BLaER1 (cell line): Measurements from ENCODE around the gene EDN2.

Experiments used
- H3K27ac ChIP-seq: shearing (Covaris generic); formaldehyde crosslinking; 2 replicates; pipeline ENCODE4 v1.8.1; 2022
- H3K27me3 ChIP-seq: shearing (Covaris generic); formaldehyde crosslinking; 2 replicates; pipeline ENCODE4 v1.8.1; 2022
- H3K36me3 ChIP-seq: shearing (Covaris generic); formaldehyde crosslinking; 2 replicates; pipeline ENCODE4 v1.8.1; 2022
- H3K4me1 ChIP-seq: shearing (Covaris generic); formaldehyde crosslinking; 2 replicates; pipeline ENCODE4 v1.8.1; 2022
- H3K4me2 ChIP-seq: shearing (Covaris generic); formaldehyde crosslinking; 2 replicates; pipeline ENCODE4 v1.8.1; 2022
- H3K4me3 ChIP-seq: shearing (Covaris generic); formaldehyde crosslinking; 2 replicates; pipeline ENCODE4 v1.8.1; 2022
- H3K9ac ChIP-seq: shearing (Covaris generic); formaldehyde crosslinking; 2 replicates; pipeline ENCODE4 v1.8.1; 2022
- H3K9me3 ChIP-seq: shearing (Covaris generic); formaldehyde crosslinking; 2 replicates; pipeline ENCODE4 v1.8.1; 2022
- H4K20me1 ChIP-seq: shearing (Covaris generic); formaldehyde crosslinking; 2 replicates; pipeline ENCODE4 v1.8.1; 2022
- Cebpa-rat ChIP-seq: shearing (Covaris generic); IDR thresholded peaks from 2 replicates; pipeline ENCODE4 v1.8.1; 2022

EDN2 gene

DNA sequence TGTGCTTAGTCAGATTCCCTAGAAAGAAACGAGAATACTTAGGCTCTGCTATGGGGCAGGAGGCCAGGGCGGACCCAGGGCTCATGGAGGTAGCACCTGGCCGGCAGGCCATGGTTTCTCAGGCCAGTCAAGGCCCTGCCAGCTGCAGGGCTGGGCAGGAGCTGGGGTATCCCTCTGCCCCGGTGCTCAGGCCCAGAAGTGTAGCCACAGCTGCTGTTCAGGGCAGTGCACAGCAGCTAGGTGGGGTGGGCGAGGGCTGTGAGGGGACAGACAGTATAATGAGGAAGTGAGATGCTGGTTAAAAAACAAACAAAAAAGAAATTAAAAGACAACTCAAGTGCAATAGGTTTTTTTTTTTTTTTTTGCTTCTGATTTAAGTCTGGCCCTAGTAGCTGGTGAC, 34.0 kb upstream of the EDN2 start:
- no peaks in the 10 kb centered on the region for H4K20me1 ChIP-seq
- H3K36me3 ChIP-seq, result peaks cover 5% of the 10 kb centered on the region; the same call in 1 of the 2 replicates
- H3K9me3 ChIP-seq, result no peaks in the 10 kb centered on the region
- H3K4me1 ChIP-seq, result peaks cover 34% of the 10 kb centered on the region
- H3K4me2 ChIP-seq, result peak overlapping the region; percentile 36; the same call in 1 of the 2 replicates
- no peak overlapping the region for H3K4me3 ChIP-seq
- no peaks in the 10 kb centered on the region for H3K27me3 ChIP-seq
- no peak for TF ChIP-seq Cebpa-rat
- no peak overlapping the region for H3K9ac ChIP-seq
- H3K27ac ChIP-seq, result no peak overlapping the region

DNA sequence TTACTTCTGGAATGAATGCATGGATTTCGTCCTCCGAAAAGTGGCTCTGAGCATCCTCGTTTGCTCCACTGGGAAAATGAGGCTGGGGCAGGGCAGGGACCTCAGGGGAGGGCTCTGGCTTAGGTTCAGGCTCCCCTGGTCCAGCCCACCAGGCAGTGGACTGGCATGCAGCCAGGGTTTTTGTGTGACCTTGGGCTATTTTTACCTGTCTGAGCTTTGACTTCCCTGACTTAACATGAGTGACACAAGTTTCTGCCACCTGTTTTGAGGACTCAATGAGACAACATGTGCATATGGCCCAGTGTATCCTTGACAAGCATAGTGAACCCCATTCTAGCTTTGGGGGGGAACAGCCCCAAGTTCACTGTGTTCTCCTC, 32.6 kb upstream of the EDN2 start:
- no peak for TF ChIP-seq Cebpa-rat
- H3K9ac ChIP-seq, result 0 out of 2 replicates have a peak overlapping the region, but pooled peaks have one; percentile 42
- H3K9me3 ChIP-seq, result no peaks in the 10 kb centered on the region
- H3K4me1 ChIP-seq, result peaks cover 34% of the 10 kb centered on the region
- H3K4me2 ChIP-seq, result peak overlapping the region; percentile 81
- H3K4me3 ChIP-seq, result peak overlapping the region; percentile 54; the same call in 1 of the 2 replicates
- H4K20me1 ChIP-seq, result no peaks in the 10 kb centered on the region
- no peak overlapping the region for H3K27ac ChIP-seq
- H3K36me3 ChIP-seq, result peaks cover 3% of the 10 kb centered on the region; the same call in 1 of the 2 replicates
- H3K27me3 ChIP-seq, result no peaks in the 10 kb centered on the region

DNA sequence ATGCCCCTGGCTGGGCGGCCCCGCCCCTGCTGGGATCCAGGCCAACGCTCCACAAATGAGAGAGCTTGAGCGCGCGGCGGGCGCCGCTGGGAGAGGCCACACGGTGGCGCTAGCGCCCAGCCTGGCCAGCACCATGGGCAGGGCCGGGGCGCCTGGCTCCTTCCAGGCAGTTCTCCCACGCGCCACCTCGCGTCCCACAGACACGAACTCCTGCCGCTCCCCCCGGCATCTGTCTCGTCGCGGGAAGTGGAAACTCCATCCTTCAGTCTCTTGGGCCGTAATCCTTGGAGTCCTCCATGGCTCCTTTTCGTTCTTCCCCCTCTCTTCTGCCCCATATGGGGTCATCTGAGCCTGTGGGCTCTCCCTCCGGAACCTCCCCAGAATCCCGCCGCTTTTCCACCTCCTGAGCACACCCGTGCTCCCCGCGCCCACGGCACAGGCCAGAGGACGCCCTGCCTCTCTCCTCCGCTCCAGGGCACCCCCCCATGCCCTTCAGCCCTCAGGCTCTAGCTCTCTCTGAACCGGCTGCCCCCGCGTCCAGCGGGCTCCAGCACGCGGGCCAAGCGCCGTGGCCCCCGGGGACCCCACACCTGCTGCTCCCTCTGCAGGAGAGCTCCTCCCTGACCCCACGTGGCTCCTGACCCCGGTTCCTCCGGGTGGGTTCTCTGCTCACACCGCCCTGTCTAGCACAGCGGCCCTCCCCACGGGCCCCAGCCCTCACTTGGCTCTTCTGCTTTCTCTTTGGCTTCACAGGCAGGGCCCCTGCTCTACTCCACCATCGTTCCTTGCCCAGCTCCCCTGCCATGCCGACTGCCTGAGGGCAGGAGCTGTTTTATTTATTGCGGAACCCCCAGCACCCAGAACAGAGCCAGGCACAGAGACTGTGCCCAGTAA, 31.9 kb upstream of the EDN2 start:
- no peak for TF ChIP-seq Cebpa-rat
- H3K27ac ChIP-seq, result 0 out of 2 replicates have a peak overlapping the region, but pooled peaks have one; percentile 41

DNA sequence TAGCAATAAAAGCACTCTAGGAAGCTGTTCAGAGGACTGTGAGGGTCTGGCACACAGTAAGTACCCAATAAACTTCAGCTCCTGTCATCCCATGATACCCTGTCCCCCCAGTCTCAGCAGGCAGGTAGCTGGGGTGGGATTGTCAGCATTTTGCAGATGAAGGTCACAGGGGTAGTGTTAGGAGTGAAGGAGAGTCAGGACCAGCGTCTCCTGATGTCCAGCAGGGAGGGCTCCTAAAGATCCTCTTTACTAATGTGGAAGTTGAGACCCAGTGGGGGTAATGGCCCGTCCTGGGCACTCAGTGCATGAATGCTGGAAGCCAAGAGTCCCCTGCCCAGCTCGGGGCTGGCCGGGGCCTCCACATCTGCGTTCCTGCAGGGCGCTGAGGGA, 31.3 kb upstream of the EDN2 start:
- TF ChIP-seq Cebpa-rat, result no peak
- Histone ChIP-seq H3K4me3 (no peak overlapping the region), H3K4me1 (peaks cover 34% of the 10 kb centered on the region), H3K27ac (no peak overlapping the region), H3K9me3 (no peaks in the 10 kb centered on the region), H4K20me1 (no peaks in the 10 kb centered on the region), H3K4me2 (peak overlapping the region; percentile 81), H3K36me3 (peaks cover 3% of the 10 kb centered on the region; the same call in 1 of the 2 replicates), H3K9ac (no peak overlapping the region), H3K27me3 (no peaks in the 10 kb centered on the region)

More for the DNA sequence above, 31.9 kb upstream of the EDN2 start:
- H3K36me3 ChIP-seq, result peaks cover 3% of the 10 kb centered on the region; the same call in 1 of the 2 replicates
- H3K4me3 ChIP-seq, result peak overlapping the region; percentile 54
- no peaks in the 10 kb centered on the region for H3K27me3 ChIP-seq
- H3K4me1 ChIP-seq, result peaks cover 34% of the 10 kb centered on the region
- peak overlapping the region; percentile 42; the same call in 1 of the 2 replicates for H3K9ac ChIP-seq
- H3K4me2 ChIP-seq, result peak overlapping the region; percentile 81
- no peaks in the 10 kb centered on the region for H3K9me3 ChIP-seq
- H4K20me1 ChIP-seq, result no peaks in the 10 kb centered on the region

DNA sequence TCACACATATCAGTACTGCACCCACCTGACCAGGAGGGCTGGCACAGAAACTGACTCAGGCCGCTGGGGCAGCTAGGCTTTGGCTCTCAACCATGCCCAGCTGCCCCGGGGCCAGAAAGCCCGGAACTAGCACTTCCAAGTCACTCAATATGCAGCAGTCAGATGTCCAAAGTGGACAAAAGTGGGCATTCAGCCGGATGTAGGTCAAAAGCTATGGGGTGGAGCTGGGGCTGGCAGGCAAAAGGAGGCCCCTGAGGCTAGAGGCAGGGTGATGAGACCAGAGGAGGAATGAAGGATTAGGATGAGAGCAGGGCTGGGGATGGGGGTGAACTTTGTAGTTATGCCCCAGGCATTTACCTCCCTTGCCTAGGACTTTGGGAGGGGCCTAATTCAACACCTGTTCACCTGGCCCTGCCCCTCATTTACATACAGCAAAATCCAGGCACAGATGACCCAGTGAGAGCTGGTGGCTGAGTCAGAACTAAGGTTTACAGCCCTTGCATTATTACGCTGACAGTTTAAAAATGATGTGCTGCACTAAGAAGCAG, 30.7 kb upstream of the EDN2 start:
- H3K4me3 ChIP-seq, result no peak overlapping the region
- no peaks in the 10 kb centered on the region for H3K9me3 ChIP-seq
- no peaks in the 10 kb centered on the region for H3K27me3 ChIP-seq
- TF ChIP-seq Cebpa-rat, result no peak
- H3K9ac ChIP-seq, result no peak overlapping the region
- no peak overlapping the region for H3K4me2 ChIP-seq
- H3K36me3 ChIP-seq, result peaks cover 3% of the 10 kb centered on the region; the same call in 1 of the 2 replicates
- H3K4me1 ChIP-seq, result peaks cover 37% of the 10 kb centered on the region
- H3K27ac ChIP-seq, result no peak overlapping the region
- H4K20me1 ChIP-seq, result 0 out of 2 replicates have a peak, but pooled peaks cover 5% of the 10 kb centered on the region

DNA sequence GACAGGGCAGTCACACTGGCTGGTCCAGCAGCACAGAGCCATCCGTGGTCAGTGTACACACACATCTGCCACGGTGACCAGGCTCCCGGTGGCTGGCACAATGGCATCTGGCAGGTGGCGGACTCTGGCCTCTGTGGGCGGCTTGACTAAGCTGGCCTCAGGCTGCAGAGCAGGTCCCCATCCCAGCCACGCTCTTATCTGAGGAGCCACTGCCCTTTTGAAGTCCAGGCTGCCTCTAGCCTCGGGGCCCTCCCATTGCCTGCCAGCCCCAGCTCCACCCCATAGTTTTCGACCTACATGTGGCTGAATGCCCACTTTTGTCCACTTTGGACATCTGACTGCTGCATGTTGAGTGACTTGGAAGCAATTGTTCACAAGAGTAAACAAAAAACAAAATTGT, 29.9 kb upstream of the EDN2 start:
- Histone ChIP-seq H3K4me1 (peaks cover 45% of the 10 kb centered on the region), H3K27ac (no peak overlapping the region), H3K4me2 (no peak overlapping the region), H3K27me3 (no peaks in the 10 kb centered on the region), H3K9me3 (no peaks in the 10 kb centered on the region), H3K9ac (no peak overlapping the region), H3K36me3 (peaks cover 3% of the 10 kb centered on the region; the same call in 1 of the 2 replicates), H3K4me3 (no peak overlapping the region), H4K20me1 (peaks cover 13% of the 10 kb centered on the region; the same call in 1 of the 2 replicates)
- TF ChIP-seq Cebpa-rat, result no peak

DNA sequence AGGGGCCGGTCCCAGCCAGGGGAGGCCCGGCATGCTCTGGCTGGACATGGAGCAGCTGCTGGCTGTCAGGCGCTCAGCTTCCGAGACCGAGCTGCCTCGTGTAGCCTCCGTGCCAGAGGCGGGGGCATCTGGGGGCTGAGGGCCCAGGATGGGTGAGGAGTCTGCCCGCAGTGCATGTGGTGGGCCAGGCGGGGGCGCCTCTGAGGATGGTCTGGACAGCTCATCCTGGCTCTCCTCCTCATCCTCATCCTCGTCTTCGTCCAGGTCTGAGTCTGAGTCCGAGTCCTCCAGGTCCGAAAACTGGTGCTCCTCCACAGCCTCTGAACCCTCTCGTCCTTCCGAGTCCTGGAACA, 28.9 kb upstream of the EDN2 start:
- H3K4me1 ChIP-seq, result peaks cover 47% of the 10 kb centered on the region
- no peaks in the 10 kb centered on the region for H3K9me3 ChIP-seq
- H3K36me3 ChIP-seq, result peaks cover 3% of the 10 kb centered on the region; the same call in 1 of the 2 replicates
- H3K9ac ChIP-seq, result no peak overlapping the region
- H4K20me1 ChIP-seq, result peaks cover 23% of the 10 kb centered on the region
- no peak overlapping the region for H3K4me2 ChIP-seq
- no peaks in the 10 kb centered on the region for H3K27me3 ChIP-seq
- H3K27ac ChIP-seq, result no peak overlapping the region
- TF ChIP-seq Cebpa-rat, result no peak
- no peak overlapping the region for H3K4me3 ChIP-seq

DNA sequence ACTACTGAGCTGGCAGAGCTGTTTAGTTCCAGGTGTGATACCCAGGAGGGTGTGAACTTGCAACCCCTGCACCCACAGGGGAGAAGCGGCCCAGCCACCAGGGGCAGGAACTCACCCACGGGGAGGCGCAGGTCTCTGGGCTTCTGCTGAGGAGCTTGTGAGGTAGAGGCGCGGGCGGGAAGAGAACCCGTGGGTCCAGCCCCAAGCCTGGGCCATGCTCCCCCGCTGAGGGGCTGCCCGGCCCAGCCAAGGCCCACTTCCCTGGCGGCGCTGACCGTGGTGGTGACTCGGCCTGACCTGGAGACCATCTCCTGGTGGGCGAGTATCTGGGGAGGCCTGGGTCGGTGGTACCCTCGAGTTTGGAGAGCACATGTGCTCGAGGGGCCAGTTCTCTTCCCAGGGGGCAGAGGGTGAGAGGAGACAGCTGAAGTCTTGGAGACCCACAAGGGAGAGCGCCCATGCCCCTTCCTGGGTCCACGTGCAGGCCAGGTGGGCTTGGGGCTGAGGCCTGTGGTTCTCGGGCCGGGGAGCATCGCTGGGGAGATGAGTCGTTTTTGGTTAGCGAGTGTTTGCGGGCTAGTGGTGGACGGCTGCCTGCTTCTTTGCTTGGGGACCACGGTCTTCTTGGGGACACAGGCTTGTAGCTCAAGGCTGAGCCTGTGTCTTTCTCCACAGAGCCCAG, 28.4 kb upstream of the EDN2 start:
- H4K20me1 ChIP-seq, result peaks cover 28% of the 10 kb centered on the region
- H3K4me3 ChIP-seq, result no peak overlapping the region
- H3K4me1 ChIP-seq, result peaks cover 45% of the 10 kb centered on the region
- no peaks in the 10 kb centered on the region for H3K9me3 ChIP-seq
- no peak overlapping the region for H3K4me2 ChIP-seq
- no peak for TF ChIP-seq Cebpa-rat
- peaks cover 3% of the 10 kb centered on the region; the same call in 1 of the 2 replicates for H3K36me3 ChIP-seq
- H3K27ac ChIP-seq, result no peak overlapping the region
- H3K9ac ChIP-seq, result no peak overlapping the region
- H3K27me3 ChIP-seq, result no peaks in the 10 kb centered on the region

DNA sequence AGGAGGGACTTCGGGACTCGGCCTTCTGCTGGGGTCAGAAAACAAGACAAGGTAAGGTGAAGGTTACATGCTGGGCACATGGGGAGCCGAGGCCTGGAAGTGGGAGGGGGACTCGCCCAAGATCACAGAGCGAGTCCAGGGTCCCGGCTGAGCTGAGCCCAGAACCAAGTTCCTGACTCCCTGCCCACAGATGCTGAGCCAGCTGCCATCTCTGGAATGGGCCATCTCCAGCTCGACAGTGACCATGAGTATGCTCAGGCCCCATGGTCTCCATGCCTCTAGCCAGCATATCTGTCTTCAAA, 26.7 kb upstream of the EDN2 start:
- TF ChIP-seq Cebpa-rat, result no peak
- H3K4me1 ChIP-seq, result peaks cover 28% of the 10 kb centered on the region
- no peaks in the 10 kb centered on the region for H3K9me3 ChIP-seq
- H3K27ac ChIP-seq, result no peak overlapping the region
- H3K4me3 ChIP-seq, result no peak overlapping the region
- H3K9ac ChIP-seq, result no peak overlapping the region
- H3K36me3 ChIP-seq, result peaks cover 3% of the 10 kb centered on the region; the same call in 1 of the 2 replicates
- peaks cover 28% of the 10 kb centered on the region for H4K20me1 ChIP-seq
- peaks cover 5% of the 10 kb centered on the region; the same call in 1 of the 2 replicates for H3K27me3 ChIP-seq
- H3K4me2 ChIP-seq, result no peak overlapping the region
